HEK293 (cell line): ENCODE data around the gene MED13L.

Source experiments
- EGR2 ChIP-seq: fragments of 450-650 bp; formaldehyde crosslinking; IDR thresholded peaks from 2 replicates; pipeline ENCODE4 v1.5.1; 2016; ENCODE audit warnings: low read depth, missing biosample characterization, missing genetic modification characterization
- GFI1B ChIP-seq: fragments of 450-650 bp; formaldehyde crosslinking; IDR thresholded peaks from 2 replicates; pipeline ENCODE4 v1.5.1; 2016; ENCODE audit warnings: missing biosample characterization, missing genetic modification characterization
- GLIS2 ChIP-seq: fragments of 450-650 bp; formaldehyde crosslinking; IDR thresholded peaks from 2 replicates; pipeline ENCODE4 v1.5.1; 2016; ENCODE audit warnings: missing biosample characterization, missing genetic modification characterization
- IKZF3 ChIP-seq: fragments of 450-650 bp; IDR thresholded peaks from 2 replicates; pipeline ENCODE4 v1.5.0; 2018; ENCODE audit warnings: missing biosample characterization, mild to moderate bottlenecking, missing genetic modification characterization, moderate library complexity
- KLF1 ChIP-seq: fragments of 450-650 bp; formaldehyde crosslinking; IDR thresholded peaks from 2 replicates; pipeline ENCODE4 v1.5.1; 2016; ENCODE audit warnings: missing biosample characterization, missing genetic modification characterization
- RBAK ChIP-seq: fragments of 450-650 bp; formaldehyde crosslinking; IDR thresholded peaks from 2 replicates; pipeline ENCODE4 v1.5.1; 2016; ENCODE audit warnings: missing biosample characterization, missing genetic modification characterization
- SALL2 ChIP-seq: fragments of 450-650 bp; formaldehyde crosslinking; IDR thresholded peaks from 2 replicates; pipeline ENCODE4 v1.5.0; 2017; ENCODE audit warnings: missing biosample characterization, mild to moderate bottlenecking, missing genetic modification characterization, borderline replicate concordance
- SETDB1 ChIP-seq: IDR thresholded peaks from one replicate; pipeline ENCODE4 v1.6.1; 2017; ENCODE audit warnings: mild to moderate bottlenecking, low read length, moderate library complexity, mixed read lengths; ENCODE audit not compliant: insufficient read length
- SP3 ChIP-seq: fragments of 450-650 bp; formaldehyde crosslinking; IDR thresholded peaks from 2 replicates; pipeline ENCODE4 v1.5.1; 2016; ENCODE audit warnings: missing biosample characterization, missing genetic modification characterization
- WT1 ChIP-seq: fragments of 450-650 bp; formaldehyde crosslinking; IDR thresholded peaks from 2 replicates; pipeline ENCODE4 v1.5.1; 2016; ENCODE audit warnings: missing biosample characterization, missing genetic modification characterization
- YY2 ChIP-seq: fragments of 450-650 bp; formaldehyde crosslinking; IDR thresholded peaks from 2 replicates; pipeline ENCODE4 v1.5.1; 2016; ENCODE audit warnings: missing biosample characterization, missing genetic modification characterization
- ZFHX2 ChIP-seq: fragments of 450-650 bp; formaldehyde crosslinking; conservative IDR thresholded peaks from 2 replicates; pipeline ENCODE4 v1.5.1; 2016; ENCODE audit warnings: missing biosample characterization, missing genetic modification characterization
- ZFP41 ChIP-seq: fragments of 450-650 bp; formaldehyde crosslinking; IDR thresholded peaks from 2 replicates; pipeline ENCODE4 v1.5.1; 2016; ENCODE audit warnings: missing biosample characterization, missing genetic modification characterization, borderline replicate concordance
- ZFP69B ChIP-seq: fragments of 450-650 bp; formaldehyde crosslinking; IDR thresholded peaks from 2 replicates; pipeline ENCODE4 v1.5.1; 2016; ENCODE audit warnings: missing biosample characterization, missing genetic modification characterization
- ZNF138 ChIP-seq: fragments of 450-650 bp; formaldehyde crosslinking; IDR thresholded peaks from 2 replicates; pipeline ENCODE4 v1.5.1; 2016; ENCODE audit warnings: missing biosample characterization, missing genetic modification characterization, borderline replicate concordance
- ZNF146 ChIP-seq: fragments of 450-650 bp; formaldehyde crosslinking; IDR thresholded peaks from 2 replicates; pipeline ENCODE4 v1.5.1; 2016; ENCODE audit warnings: missing biosample characterization, missing genetic modification characterization
- ZNF184 ChIP-seq: fragments of 450-650 bp; IDR thresholded peaks from 2 replicates; pipeline ENCODE4 v1.5.1; 2018; ENCODE audit warnings: missing biosample characterization, mild to moderate bottlenecking, missing genetic modification characterization
- ZNF221 ChIP-seq: fragments of 450-650 bp; formaldehyde crosslinking; IDR thresholded peaks from 2 replicates; pipeline ENCODE4 v1.5.1; 2017; ENCODE audit warnings: missing biosample characterization, missing genetic modification characterization, borderline replicate concordance
- ZNF654 ChIP-seq: fragments of 450-650 bp; formaldehyde crosslinking; IDR thresholded peaks from 2 replicates; pipeline ENCODE4 v1.5.1; 2016; ENCODE audit warnings: low read depth, missing biosample characterization, missing genetic modification characterization
- TF ChIP-seq, protein P1 (sequence below): fragments of 450-650 bp; formaldehyde crosslinking; IDR thresholded peaks from 2 replicates; pipeline ENCODE4 v1.5.1; 2016; ENCODE audit warnings: missing biosample characterization, missing genetic modification characterization
- TF ChIP-seq, protein P2 (sequence below): fragments of 450-650 bp; formaldehyde crosslinking; IDR thresholded peaks from 2 replicates; pipeline ENCODE4 v1.5.1; 2016; ENCODE audit warnings: missing biosample characterization, missing genetic modification characterization
- TF ChIP-seq, protein P3 (sequence below): fragments of 450-650 bp; formaldehyde crosslinking; IDR thresholded peaks from 2 replicates; pipeline ENCODE4 v1.5.1; 2016; ENCODE audit warnings: missing biosample characterization, missing genetic modification characterization
- TF ChIP-seq, protein P4 (sequence below): fragments of 450-650 bp; formaldehyde crosslinking; IDR thresholded peaks from 2 replicates; pipeline ENCODE4 v1.5.1; 2017; ENCODE audit warnings: missing biosample characterization, missing genetic modification characterization
- TF ChIP-seq, protein P5 (sequence below): fragments of 450-650 bp; formaldehyde crosslinking; IDR thresholded peaks from 2 replicates; pipeline ENCODE4 v1.5.1; 2016; ENCODE audit warnings: missing biosample characterization, missing genetic modification characterization, borderline replicate concordance
- TF ChIP-seq, protein P6 (sequence below): fragments of 450-650 bp; formaldehyde crosslinking; IDR thresholded peaks from 2 replicates; pipeline ENCODE4 v1.5.1; 2016; ENCODE audit warnings: missing biosample characterization, missing genetic modification characterization

Gene MED13L

DNA sequence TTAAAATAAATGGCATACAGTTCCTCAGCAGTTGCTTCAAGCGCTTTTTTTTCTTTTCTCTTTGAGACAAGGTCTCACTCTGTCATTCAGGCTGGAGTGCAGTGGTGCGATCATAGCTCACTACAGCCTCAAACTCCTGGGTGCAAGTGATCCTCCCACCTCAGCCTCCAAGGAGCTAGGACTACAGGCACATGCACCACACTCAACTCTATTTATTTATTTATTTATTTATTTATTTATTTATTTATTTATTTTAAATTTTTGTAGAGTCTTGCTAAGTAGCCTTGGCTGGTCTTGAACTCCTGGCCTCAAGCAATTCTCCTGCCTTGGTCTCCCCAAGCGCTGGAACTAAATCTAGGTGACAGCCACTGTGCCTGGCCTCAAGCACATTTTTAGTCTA, 132.0 kb downstream of the MED13L start (continued):
- TF ChIP-seq, protein P1, sequence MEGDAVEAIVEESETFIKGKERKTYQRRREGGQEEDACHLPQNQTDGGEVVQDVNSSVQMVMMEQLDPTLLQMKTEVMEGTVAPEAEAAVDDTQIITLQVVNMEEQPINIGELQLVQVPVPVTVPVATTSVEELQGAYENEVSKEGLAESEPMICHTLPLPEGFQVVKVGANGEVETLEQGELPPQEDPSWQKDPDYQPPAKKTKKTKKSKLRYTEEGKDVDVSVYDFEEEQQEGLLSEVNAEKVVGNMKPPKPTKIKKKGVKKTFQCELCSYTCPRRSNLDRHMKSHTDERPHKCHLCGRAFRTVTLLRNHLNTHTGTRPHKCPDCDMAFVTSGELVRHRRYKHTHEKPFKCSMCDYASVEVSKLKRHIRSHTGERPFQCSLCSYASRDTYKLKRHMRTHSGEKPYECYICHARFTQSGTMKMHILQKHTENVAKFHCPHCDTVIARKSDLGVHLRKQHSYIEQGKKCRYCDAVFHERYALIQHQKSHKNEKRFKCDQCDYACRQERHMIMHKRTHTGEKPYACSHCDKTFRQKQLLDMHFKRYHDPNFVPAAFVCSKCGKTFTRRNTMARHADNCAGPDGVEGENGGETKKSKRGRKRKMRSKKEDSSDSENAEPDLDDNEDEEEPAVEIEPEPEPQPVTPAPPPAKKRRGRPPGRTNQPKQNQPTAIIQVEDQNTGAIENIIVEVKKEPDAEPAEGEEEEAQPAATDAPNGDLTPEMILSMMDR (tag by site-specific recombination) = no peak
- no peak for TF ChIP-seq IKZF3 (tag by site-specific recombination)
- TF ChIP-seq KLF1 (tag by site-specific recombination) = no peak
- no peak for TF ChIP-seq SETDB1
- TF ChIP-seq ZNF654 (tag by site-specific recombination) = peak; percentile 57
- TF ChIP-seq ZFHX2 (tag by site-specific recombination) = no peak
- no peak for TF ChIP-seq YY2 (tag by site-specific recombination)
- TF ChIP-seq RBAK (tag by site-specific recombination) = no peak
- TF ChIP-seq, protein P2, sequence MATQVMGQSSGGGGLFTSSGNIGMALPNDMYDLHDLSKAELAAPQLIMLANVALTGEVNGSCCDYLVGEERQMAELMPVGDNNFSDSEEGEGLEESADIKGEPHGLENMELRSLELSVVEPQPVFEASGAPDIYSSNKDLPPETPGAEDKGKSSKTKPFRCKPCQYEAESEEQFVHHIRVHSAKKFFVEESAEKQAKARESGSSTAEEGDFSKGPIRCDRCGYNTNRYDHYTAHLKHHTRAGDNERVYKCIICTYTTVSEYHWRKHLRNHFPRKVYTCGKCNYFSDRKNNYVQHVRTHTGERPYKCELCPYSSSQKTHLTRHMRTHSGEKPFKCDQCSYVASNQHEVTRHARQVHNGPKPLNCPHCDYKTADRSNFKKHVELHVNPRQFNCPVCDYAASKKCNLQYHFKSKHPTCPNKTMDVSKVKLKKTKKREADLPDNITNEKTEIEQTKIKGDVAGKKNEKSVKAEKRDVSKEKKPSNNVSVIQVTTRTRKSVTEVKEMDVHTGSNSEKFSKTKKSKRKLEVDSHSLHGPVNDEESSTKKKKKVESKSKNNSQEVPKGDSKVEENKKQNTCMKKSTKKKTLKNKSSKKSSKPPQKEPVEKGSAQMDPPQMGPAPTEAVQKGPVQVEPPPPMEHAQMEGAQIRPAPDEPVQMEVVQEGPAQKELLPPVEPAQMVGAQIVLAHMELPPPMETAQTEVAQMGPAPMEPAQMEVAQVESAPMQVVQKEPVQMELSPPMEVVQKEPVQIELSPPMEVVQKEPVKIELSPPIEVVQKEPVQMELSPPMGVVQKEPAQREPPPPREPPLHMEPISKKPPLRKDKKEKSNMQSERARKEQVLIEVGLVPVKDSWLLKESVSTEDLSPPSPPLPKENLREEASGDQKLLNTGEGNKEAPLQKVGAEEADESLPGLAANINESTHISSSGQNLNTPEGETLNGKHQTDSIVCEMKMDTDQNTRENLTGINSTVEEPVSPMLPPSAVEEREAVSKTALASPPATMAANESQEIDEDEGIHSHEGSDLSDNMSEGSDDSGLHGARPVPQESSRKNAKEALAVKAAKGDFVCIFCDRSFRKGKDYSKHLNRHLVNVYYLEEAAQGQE (tag by site-specific recombination) = peak; percentile 77
- TF ChIP-seq ZNF221 (tag by site-specific recombination) = no peak; the same call in 1 of the 2 replicates
- no peak for TF ChIP-seq WT1
- TF ChIP-seq GLIS2 (tag by site-specific recombination) = no peak
- TF ChIP-seq, protein P3, sequence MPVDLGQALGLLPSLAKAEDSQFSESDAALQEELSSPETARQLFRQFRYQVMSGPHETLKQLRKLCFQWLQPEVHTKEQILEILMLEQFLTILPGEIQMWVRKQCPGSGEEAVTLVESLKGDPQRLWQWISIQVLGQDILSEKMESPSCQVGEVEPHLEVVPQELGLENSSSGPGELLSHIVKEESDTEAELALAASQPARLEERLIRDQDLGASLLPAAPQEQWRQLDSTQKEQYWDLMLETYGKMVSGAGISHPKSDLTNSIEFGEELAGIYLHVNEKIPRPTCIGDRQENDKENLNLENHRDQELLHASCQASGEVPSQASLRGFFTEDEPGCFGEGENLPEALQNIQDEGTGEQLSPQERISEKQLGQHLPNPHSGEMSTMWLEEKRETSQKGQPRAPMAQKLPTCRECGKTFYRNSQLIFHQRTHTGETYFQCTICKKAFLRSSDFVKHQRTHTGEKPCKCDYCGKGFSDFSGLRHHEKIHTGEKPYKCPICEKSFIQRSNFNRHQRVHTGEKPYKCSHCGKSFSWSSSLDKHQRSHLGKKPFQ = no peak
- 0 out of 2 replicates have a peak, but pooled peaks have one; percentile 41 for TF ChIP-seq ZNF138 (tag by site-specific recombination)
- no peak for TF ChIP-seq ZNF184
- no peak for TF ChIP-seq ZFP41 (tag by site-specific recombination)
- no peak for TF ChIP-seq ZNF146
- TF ChIP-seq, protein P4, sequence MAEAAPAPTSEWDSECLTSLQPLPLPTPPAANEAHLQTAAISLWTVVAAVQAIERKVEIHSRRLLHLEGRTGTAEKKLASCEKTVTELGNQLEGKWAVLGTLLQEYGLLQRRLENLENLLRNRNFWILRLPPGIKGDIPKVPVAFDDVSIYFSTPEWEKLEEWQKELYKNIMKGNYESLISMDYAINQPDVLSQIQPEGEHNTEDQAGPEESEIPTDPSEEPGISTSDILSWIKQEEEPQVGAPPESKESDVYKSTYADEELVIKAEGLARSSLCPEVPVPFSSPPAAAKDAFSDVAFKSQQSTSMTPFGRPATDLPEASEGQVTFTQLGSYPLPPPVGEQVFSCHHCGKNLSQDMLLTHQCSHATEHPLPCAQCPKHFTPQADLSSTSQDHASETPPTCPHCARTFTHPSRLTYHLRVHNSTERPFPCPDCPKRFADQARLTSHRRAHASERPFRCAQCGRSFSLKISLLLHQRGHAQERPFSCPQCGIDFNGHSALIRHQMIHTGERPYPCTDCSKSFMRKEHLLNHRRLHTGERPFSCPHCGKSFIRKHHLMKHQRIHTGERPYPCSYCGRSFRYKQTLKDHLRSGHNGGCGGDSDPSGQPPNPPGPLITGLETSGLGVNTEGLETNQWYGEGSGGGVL = no peak
- 0 out of 2 replicates have a peak, but pooled peaks have one; percentile 38 for TF ChIP-seq GFI1B (tag by site-specific recombination)
- no peak for TF ChIP-seq EGR2 (tag by site-specific recombination)
- TF ChIP-seq, protein P5, sequence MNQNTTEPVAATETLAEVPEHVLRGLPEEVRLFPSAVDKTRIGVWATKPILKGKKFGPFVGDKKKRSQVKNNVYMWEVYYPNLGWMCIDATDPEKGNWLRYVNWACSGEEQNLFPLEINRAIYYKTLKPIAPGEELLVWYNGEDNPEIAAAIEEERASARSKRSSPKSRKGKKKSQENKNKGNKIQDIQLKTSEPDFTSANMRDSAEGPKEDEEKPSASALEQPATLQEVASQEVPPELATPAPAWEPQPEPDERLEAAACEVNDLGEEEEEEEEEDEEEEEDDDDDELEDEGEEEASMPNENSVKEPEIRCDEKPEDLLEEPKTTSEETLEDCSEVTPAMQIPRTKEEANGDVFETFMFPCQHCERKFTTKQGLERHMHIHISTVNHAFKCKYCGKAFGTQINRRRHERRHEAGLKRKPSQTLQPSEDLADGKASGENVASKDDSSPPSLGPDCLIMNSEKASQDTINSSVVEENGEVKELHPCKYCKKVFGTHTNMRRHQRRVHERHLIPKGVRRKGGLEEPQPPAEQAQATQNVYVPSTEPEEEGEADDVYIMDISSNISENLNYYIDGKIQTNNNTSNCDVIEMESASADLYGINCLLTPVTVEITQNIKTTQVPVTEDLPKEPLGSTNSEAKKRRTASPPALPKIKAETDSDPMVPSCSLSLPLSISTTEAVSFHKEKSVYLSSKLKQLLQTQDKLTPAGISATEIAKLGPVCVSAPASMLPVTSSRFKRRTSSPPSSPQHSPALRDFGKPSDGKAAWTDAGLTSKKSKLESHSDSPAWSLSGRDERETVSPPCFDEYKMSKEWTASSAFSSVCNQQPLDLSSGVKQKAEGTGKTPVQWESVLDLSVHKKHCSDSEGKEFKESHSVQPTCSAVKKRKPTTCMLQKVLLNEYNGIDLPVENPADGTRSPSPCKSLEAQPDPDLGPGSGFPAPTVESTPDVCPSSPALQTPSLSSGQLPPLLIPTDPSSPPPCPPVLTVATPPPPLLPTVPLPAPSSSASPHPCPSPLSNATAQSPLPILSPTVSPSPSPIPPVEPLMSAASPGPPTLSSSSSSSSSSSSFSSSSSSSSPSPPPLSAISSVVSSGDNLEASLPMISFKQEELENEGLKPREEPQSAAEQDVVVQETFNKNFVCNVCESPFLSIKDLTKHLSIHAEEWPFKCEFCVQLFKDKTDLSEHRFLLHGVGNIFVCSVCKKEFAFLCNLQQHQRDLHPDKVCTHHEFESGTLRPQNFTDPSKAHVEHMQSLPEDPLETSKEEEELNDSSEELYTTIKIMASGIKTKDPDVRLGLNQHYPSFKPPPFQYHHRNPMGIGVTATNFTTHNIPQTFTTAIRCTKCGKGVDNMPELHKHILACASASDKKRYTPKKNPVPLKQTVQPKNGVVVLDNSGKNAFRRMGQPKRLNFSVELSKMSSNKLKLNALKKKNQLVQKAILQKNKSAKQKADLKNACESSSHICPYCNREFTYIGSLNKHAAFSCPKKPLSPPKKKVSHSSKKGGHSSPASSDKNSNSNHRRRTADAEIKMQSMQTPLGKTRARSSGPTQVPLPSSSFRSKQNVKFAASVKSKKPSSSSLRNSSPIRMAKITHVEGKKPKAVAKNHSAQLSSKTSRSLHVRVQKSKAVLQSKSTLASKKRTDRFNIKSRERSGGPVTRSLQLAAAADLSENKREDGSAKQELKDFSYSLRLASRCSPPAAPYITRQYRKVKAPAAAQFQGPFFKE (tag by site-specific recombination) = no peak
- no peak for TF ChIP-seq SP3 (tag by site-specific recombination)
- TF ChIP-seq, protein P6, sequence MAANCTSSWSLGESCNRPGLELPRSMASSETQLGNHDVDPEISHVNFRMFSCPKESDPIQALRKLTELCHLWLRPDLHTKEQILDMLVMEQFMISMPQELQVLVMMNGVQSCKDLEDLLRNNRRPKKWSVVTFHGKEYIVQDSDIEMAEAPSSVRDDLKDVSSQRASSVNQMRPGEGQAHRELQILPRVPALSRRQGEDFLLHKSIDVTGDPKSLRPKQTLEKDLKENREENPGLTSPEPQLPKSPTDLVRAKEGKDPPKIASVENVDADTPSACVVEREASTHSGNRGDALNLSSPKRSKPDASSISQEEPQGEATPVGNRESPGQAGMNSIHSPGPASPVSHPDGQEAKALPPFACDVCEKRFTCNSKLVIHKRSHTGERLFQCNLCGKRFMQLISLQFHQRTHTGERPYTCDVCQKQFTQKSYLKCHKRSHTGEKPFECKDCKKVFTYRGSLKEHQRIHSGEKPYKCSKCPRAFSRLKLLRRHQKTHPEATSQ (tag by site-specific recombination) = no peak
- TF ChIP-seq SALL2 (tag by site-specific recombination) = no peak
- TF ChIP-seq ZFP69B (tag by site-specific recombination) = no peak
